RWPE1 (cell line): Measurements from ENCODE around the gene SYTL3.

Source experiments
- CTCF ChIA-PET: fragments of 350-600 bp; sonication (Branson Sonifier 250); formaldehyde crosslinking; extraction: SDS; loops from one replicate; lab custom pipeline; 2021; lab: Yijun Ruan, JAX
- POLR2A ChIA-PET: fragments of 400-600 bp; formaldehyde crosslinking; extraction: SDS; loops from one replicate; lab custom pipeline; 2020; ENCODE audit warnings: antibody characterized with exemption; ENCODE audit not compliant: low non-redundant PET; lab: Yijun Ruan, JAX
- DNase-seq: peaks from one replicate; pipeline ENCODE4 v3.0.0; 2012; ENCODE audit warnings: low spot score
- H3K27ac ChIP-seq: fragments of 450-650 bp; 2 replicates; pipeline ENCODE4 v1.5.1; 2017
- CTCF ChIP-seq: fragments of 450-650 bp; conservative IDR thresholded peaks from 2 replicates; pipeline ENCODE4 v1.5.1; 2017; ENCODE audit warnings: low read depth, mild to moderate bottlenecking

Gene SYTL3

GRCh38 chr6:158744986-158745430, 95.2 kb downstream of the SYTL3 start:
- TF ChIP-seq CTCF = no peak
- ChIA-PET CTCF (interaction anchor here (0.7 to 1.2 kb wide), 2 partner anchors 41 to 1235 kb away, joined by 3 read pairs; no protein-coding TSS in a partner anchor), POLR2A (no interaction called here)
- no peak for DNase-seq
- H3K27ac ChIP-seq = no peak overlapping the region

- no peak for DNase-seq
- POLR2A ChIA-PET = no interaction called here
- CTCF ChIA-PET = no interaction called here
- TF ChIP-seq CTCF = no peak
- no peak overlapping the region for H3K27ac ChIP-seq
Observed at GRCh38 chr6:158751224-158751623, 101.4 kb downstream of the SYTL3 start.

GRCh38 chr6:158751921-158752320, 102.1 kb downstream of the SYTL3 start:
- ChIA-PET POLR2A (no interaction called here), CTCF (interaction anchor here (0.6 kb wide), 1 partner anchor 187 kb away, joined by 4 read pairs; no protein-coding TSS in a partner anchor)
- no peak overlapping the region for H3K27ac ChIP-seq
- DNase-seq = no peak
- no peak for TF ChIP-seq CTCF

- POLR2A ChIA-PET = no interaction called here
- H3K27ac ChIP-seq = no peak overlapping the region
- TF ChIP-seq CTCF = no peak
- DNase-seq = no peak
- CTCF ChIA-PET = interaction anchor here (0.6 kb wide), 1 partner anchor 186 kb away, joined by 4 read pairs; no protein-coding TSS in a partner anchor
Observed at GRCh38 chr6:158752613-158753012, 102.8 kb downstream of the SYTL3 start.

- H3K27ac ChIP-seq = no peak overlapping the region
- no peak for DNase-seq
- ChIA-PET CTCF (no interaction called here), POLR2A (no interaction called here)
- TF ChIP-seq CTCF = no peak
Observed at GRCh38 chr6:158753811-158754210, 104.0 kb downstream of the SYTL3 start.

- POLR2A ChIA-PET = no interaction called here
- CTCF ChIA-PET = no interaction called here
- TF ChIP-seq CTCF = no peak
- no peak overlapping the region for H3K27ac ChIP-seq
- no peak for DNase-seq
Observed at GRCh38 chr6:158754738-158755137, 104.9 kb downstream of the SYTL3 start.
